IPS DF 4.7 (cell line): ENCODE measurements around the gene C2orf49.
"Not testable (repeated sequence)": the region's sequence is repeated elsewhere in the genome, so short reads cannot be mapped to it uniquely, and the experiment has no call there.

Source experiments
- DNase-seq: peaks from one replicate; pipeline ENCODE4 v3.0.0-alpha.2; 2013; ENCODE audit warnings: low spot score; ENCODE audit errors: extremely low read depth

The C2orf49 gene

GRCh38 chr2:105321875-105322646, 15.3 kb upstream of the C2orf49 start:
- DNase-seq = no peak

- no peak for DNase-seq
Observed at GRCh38 chr2:105323111-105323510, 14.2 kb upstream of the C2orf49 start.

- DNase-seq = no peak
Observed at GRCh38 chr2:105324101-105324500, 13.2 kb upstream of the C2orf49 start.

GRCh38 chr2:105324732-105325131, 12.6 kb upstream of the C2orf49 start:
- no peak for DNase-seq

- DNase-seq = no peak
Observed at GRCh38 chr2:105325389-105325963, 11.9 kb upstream of the C2orf49 start.

- not testable (repeated sequence) for DNase-seq
Observed at GRCh38 chr2:105327271-105327670, 10.1 kb upstream of the C2orf49 start.

- no peak for DNase-seq
Observed at GRCh38 chr2:105327690-105328089, 9.7 kb upstream of the C2orf49 start.

- DNase-seq = no peak
Observed at GRCh38 chr2:105328281-105329196, 8.8 kb upstream of the C2orf49 start.

- DNase-seq = no peak
Observed at GRCh38 chr2:105329197-105329554, 8.2 kb upstream of the C2orf49 start.

- no peak for DNase-seq
Observed at GRCh38 chr2:105329561-105330495, 7.5 kb upstream of the C2orf49 start, which contains the start of gene TGFBRAP1. Gene TGFBRAP1 (minus strand): TSS chr2:105329735. CDS start chr2:105308301, 21,434 bp downstream.

GRCh38 chr2:105330681-105331375, 6.5 kb upstream of the C2orf49 start:
- no peak for DNase-seq

- no peak for DNase-seq
Observed at GRCh38 chr2:105334211-105334610, 3.1 kb upstream of the C2orf49 start.

- DNase-seq = no peak
Observed at GRCh38 chr2:105335469-105335868, 1.9 kb upstream of the C2orf49 start.

GRCh38 chr2:105336786-105337121, 586 bp upstream of the C2orf49 start:
- no peak for DNase-seq

- DNase-seq = no peak
Observed at GRCh38 chr2:105338020-105338385, 663 bp downstream of the C2orf49 start.

- no peak for DNase-seq
Observed at GRCh38 chr2:105339414-105339813, 2.1 kb downstream of the C2orf49 start.

GRCh38 chr2:105344704-105345345, 7.5 kb downstream of the C2orf49 start:
- no peak for DNase-seq

GRCh38 chr2:105357122-105357521, 19.8 kb downstream of the C2orf49 start:
- DNase-seq = no peak

- no peak for DNase-seq
Observed at GRCh38 chr2:105358593-105358992, 21.3 kb downstream of the C2orf49 start.
